HG03378 (cell line): ENCODE measurements around the gene FCSK.

Source experiments
- ATAC-seq: cut with Tn5 transposase; IDR thresholded peaks from one replicate; pipeline ENCODE4 v1.9.1; 2021; ENCODE audit warnings: mild to moderate bottlenecking, moderate library complexity; ENCODE audit not compliant: unreplicated experiment

Gene FCSK

GRCh38 chr16:70453117-70453891 is 1.1 kb upstream of the FCSK start:
- no peak for ATAC-seq

GRCh38 chr16:70453892-70454221 is 538 bp upstream of the FCSK start:
- ATAC-seq: no peak

GRCh38 chr16:70455910-70456309 is 1.5 kb downstream of the FCSK start:
- ATAC-seq: no peak

DNA sequence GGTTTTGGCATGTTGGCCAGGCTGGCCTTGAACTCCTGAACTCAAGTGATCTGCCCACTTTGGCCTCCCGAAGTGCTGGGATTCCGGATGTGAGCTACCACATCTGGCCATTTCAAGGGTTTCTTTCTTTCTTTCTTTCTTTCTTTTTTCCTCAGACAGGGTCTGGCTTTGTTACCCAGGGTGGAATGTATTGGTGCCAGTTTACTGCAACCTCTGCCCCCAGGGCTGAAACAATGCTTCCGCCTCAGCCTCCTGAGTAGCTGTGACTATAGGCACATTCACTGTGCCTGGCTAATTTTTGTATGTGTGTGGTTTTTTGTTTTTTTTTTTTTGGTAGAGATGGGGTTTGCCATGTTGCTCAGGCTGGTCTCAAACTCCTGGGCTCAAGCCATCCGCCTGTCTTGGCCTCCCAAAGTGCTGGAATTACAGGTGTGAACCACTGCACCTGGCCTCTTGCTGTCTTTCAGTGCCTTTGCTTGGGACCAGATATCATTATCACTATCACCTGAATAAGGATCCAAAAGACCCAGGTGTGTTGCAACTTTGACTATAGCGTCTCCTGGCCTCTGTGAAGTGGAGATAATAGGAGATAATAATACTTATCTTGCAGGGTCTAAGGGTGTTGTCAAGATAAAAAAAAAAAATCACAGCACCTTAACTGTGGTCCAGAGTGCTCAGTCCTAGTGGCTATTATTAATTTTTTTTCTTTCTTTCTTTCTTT is 3.2 kb downstream of the FCSK start:
- no peak for ATAC-seq

DNA sequence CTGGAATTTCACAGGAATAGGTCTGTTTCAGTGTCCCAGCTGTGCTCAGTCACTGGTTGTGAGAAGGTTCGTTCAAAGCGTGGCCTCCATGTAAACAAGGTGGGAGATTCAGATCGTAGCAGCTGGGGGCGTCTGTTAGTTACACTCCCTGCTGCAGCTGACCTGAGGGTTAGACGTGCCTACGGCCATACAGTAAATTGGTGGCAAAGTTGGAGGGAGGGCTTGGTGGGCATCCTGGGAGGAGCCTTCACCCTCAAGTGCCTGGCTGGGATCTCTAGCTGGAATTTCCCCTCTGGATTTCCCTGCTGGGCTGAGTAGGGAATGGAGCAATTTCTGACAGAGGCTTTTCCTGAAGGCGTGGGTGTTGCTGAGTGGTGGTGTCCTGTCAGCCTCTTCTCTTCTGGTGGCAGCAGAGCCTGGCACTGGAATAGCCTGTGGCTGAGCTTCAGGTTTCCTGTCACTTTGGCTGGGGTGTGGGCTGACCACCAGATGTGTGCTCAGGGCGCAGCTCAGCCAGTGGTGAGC is 6.4 kb downstream of the FCSK start:
- ATAC-seq: no peak

DNA sequence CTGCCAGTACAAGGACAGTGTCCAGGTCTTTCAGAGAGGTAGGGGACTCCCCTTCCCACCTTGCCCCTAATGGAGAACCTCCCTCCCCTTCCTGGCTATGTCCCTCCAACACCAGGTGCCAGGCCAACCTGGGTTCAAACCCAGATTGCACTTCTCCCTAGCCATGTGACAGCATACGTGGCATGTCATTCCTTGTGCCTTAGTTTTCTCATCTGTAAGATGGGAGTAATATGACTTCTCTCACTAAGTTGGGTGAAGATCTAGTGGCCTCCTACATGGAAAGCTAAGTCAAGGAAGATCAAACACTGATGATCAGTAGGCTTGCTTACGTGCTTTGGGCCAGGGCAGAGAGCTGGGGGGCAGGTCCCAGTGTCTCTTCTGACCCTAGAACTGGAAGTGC is 8.8 kb downstream of the FCSK start:
- ATAC-seq: no peak

DNA sequence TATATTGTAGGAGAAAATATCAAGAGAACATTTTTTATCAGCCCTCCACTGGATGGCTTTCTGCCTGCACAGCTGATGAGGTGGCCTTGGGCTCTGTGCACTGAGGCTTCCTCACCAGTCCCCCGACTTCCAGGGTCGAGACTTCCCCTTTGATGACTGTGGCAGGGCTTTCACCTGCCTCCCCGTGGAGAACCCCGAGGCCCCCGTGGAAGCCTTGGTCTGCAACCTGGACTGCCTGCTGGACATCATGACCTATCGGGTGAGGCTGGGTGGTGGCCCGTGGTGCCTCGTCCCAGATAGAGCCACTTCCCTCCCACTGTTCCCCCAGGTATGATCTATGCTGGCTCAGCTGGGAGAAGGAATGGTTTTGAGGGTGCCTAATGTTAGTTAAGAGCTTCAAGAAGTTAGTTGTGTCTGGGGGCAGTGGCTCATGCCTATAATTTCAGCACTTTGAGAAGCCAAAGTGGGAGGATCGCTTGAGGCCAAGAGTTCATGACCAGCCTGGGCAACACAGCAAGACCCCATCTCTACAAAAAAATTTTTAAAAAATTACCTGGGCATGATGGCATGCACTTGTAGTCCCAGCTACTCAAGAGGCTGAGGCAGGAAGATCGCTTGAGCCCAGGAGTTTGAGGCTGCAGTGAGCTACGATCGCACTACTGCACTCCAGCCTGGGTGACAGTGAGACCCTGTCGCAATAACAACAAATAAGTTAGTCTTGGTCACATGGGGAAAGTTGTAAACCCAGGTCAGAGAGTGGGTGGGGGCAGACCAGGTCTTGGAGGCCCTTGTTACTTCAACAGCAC is 11.8 kb downstream of the FCSK start:
- ATAC-seq: no peak

DNA sequence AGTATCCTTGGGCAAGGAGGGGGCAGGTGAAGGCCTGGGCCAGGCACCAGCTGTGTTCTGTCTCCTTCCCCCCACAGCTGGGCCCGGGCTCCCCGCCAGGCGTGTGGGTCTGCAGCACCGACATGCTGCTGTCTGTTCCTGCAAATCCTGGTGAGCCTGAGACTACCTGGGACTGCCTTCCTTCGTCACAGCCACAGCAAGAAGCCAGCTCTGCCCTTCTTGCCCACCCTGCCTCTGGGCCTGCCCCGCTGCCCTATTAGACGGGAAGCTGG is 12.3 kb downstream of the FCSK start:
- ATAC-seq: no peak

DNA sequence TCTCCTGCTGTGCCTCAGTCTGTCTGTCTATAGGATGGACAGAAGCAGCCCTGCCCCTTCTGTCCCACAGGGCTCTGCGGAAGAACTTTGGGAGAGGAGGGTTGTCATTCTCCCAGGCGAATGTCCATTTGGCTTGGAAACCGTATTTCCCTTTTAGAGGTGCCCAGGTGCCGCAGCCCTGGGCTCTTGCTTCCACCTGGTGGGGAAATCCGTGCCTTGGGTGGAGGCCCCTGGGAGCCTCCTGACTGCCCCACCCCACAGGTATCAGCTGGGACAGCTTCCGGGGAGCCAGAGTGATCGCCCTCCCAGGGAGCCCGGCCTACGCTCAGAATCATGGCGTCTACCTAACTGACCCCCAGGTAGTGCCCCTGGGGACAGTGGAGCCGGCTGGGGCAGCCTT is 12.7 kb downstream of the FCSK start:
- no peak for ATAC-seq

- no peak for ATAC-seq
These were observed 13.2 kb downstream of the FCSK start for GRCh38 chr16:70467608-70468007.

DNA sequence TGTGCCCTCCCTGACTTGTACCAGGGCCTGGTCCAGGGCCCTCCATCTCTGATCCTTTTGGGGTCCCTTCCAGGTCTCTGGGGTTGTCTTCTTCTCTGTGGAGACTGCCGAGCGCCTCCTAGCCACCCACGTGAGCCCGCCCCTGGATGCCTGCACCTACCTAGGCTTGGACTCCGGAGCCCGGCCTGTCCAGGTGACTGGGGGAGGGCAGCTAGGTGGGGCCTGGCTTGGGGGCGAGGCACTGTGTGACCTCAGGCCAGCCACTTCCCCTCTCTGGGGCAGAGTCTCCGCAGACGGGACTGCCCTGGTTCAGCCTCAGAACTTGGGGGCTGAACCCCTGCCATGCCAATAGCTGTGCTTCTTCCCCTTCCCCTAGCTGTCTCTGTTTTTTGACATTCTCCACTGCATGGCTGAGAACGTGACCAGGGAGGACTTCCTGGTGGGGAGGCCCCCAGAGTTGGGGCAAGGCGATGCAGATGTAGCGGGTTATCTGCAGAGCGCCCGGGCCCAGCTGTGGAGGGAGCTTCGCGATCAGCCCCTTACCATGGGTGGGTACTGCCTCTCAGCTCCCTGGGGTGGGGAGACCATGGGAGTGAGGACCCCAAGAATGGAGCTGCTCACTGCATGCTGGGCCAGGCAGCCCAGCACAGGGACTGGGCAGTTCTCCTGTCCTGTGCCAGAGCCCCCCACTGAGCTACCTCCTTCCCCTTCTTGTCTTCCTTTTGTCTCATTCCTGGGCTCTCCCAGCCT is 14.6 kb downstream of the FCSK start:
- no peak for ATAC-seq

DNA sequence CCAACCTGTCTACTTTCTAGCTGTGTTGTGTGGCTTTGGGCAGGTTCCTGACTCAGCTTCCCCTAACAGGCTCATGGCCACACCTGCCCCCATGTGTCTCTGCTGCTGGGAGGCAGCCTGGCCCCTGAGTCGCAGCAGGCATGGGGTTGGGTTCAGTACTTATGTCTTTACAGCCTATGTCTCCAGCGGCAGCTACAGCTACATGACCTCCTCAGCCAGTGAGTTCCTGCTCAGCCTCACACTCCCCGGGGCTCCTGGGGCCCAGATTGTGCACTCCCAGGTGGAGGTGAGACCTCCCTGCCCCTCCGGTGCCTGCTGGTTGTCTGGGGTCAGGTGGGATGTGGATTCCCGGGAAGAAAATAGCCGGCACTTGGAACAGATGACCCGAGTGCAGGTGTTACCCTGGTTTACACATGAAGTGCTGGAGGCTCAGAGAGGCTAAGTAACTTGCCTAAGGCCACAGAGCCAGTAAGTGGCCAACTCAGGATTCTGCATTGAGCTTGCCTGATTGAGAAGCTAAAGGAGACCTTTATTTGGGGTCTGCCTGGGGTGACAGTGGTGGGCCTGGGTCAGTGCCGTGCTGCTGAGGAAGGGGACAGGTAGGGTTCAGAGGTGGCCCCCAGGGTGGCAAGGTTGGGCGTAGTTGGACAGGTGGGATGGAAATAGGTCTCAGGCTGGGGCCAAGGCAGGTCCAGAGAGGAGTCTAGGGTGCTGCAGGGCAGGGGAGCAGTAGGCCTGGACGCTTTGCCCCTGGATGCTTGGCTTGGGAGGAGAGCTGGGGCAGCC is 15.9 kb downstream of the FCSK start:
- no peak for ATAC-seq

DNA sequence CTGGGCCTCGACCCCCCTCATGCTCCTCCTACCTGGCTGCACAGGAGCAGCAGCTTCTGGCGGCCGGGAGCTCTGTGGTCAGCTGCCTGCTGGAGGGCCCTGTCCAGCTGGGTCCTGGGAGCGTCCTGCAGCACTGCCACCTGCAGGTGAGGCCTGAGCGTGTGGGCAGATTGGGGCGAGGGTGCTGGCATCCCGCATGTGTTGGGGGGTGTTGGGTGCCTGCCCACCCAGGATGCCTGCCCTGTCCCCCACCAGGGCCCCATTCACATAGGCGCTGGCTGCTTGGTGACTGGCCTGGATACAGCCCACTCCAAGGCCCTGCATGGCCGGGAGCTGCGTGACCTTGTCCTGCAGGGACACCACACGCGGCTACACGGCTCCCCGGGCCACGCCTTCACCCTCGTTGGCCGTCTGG is 16.5 kb downstream of the FCSK start:
- no peak for ATAC-seq

DNA sequence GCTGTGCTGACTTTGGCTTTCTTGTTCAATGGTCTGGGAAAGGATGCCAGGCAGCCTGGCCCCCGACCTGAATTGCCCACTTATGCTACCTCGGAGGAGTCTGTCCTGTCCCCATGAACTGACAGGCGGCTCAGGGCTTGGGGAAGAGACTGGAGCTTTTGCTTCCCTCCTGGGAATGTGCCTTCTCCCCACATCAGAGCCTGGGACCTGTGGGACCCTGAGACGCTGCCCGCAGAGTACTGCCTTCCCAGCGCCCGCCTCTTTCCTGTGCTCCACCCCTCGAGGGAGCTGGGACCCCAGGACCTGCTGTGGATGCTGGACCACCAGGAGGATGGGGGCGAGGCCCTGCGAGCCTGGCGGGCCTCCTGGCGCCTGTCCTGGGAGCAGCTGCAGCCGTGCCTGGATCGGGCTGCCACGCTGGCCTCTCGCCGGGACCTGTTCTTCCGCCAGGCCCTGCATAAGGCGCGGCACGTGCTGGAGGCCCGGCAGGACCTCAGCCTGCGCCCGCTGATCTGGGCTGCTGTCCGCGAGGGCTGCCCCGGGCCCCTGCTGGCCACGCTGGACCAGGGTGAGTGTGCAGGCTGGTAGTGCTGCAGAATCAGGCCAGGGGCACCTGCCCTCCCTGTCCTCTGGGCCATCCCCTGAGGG is 18.5 kb downstream of the FCSK start:
- no peak for ATAC-seq

DNA sequence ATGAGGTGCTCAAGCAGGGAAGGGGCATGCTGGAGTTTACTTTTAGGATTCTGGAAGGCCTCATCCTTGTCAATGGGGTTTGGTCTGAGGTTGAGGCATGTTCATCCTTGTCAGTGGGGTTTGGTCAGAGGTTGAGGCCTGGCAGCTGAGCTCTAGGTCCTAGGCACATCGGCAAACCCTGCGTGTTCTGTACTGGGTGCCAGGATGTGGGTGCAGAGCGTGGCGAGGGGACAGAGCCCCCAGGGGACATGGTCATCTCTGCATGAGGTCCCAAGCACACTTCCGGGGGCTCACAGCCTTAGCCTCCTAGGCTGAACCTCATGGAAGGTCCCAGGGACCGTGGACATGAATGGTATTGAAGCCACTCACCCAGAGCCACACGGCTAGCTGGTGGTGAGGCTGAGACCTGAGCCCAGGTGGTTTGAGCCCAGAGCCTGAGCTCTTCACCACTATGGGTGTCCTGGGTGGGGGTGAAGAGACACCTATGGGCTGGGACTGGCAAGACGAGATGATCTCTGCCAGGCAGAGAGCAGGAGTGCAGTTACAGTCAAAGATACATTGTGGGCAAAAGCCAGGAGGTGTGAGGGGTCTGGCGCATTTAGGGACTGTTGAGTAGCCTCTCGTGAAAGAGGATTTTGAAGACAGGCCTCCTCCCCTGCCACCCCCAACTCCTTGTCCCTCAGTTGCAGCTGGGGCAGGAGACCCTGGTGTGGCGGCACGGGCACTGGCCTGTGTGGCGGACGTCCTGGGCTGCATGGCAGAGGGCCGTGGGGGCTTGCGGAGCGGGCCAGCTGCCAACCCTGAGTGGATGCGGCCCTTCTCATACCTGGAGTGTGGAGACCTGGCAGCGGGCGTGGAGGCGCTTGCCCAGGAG is 19.3 kb downstream of the FCSK start:
- no peak for ATAC-seq

DNA sequence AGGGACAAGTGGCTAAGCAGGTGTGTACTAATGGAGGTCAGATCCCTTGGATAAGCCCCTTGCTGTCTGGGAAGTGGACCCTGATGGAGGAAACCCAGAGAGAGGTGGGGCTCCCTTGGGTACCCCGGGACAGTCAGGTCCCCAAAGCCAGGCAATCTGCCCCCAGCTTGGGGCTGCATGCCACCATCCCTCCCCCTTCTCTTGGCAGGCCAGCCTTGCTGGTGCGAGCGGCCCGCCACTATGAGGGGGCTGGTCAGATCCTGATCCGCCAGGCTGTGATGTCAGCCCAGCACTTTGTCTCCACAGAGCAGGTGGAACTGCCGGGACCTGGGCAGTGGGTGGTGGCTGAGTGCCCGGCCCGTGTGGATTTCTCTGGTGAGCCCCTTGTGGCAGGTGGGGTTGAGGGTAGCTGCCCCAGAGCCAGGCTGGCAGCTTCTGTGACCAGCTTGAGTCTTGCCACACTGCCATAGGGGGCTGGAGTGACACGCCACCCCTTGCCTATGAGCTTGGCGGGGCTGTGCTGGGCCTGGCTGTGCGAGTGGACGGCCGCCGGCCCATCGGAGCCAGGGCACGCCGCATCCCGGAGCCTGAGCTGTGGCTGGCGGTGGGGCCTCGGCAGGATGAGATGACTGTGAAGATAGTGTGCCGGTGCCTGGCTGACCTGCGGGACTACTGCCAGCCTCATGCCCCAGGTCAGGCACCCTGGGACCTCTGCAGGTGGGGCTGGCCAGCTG is 20.1 kb downstream of the FCSK start:
- ATAC-seq: no peak

DNA sequence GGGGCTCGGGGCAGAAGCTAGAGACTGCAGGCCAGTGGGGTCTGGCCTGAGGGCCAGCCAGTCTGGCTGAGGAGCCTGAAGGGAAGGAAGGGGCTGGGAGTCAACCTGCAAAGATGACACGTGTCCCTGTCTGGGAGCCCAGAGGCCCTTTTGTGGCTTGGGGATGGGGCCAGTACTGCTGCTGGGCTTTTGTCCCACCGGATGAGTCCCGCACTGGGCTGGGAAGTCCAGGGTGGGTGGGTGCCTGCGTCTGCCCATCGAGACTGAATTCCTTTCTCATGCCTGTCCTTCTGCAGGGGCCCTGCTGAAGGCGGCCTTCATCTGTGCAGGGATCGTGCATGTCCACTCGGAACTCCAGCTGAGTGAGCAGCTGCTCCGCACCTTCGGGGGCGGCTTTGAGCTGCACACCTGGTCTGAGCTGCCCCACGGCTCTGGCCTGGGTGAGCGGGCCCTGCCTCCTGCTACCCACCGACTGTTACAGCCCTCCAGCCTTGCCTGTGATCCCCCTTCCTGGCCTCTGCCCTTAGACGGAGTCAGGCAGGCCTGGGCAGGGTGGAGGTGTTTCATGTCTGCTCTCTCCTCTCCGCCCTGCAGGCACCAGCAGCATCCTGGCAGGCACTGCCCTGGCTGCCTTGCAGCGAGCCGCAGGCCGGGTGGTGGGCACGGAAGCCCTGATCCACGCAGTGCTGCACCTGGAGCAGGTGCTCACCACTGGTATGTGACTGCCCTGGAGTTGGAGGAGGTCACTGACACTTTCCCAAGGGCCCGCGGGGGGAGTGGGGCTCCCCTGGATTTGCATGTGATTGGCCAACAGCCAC is 20.9 kb downstream of the FCSK start:
- no peak for ATAC-seq
